ENCODE results near the gene PUS3.

Gene PUS3

DNA sequence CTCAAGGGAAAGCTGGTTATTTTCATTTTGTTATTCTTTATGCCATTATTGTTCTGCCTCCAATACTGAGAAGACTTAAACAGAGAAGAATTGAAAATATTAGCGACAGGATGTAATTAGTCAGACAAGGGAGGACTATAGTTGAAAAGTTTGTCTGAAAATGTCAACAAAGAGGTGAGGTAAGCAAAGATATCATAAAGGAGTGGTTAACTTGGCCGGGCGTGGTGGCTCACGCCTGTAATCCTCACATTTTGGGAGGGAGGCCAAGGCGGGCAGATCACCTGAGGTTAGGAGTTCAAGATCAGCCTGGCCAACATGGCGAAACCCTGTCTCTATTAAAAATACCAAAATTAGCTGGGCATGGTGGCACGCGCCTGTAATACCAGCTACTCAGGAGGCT lies 19.6 kb downstream of the PUS3 start:
- Histone ChIP-seq H3K4me3 (ENCODE audit: low read length) (no peak overlapping the region), H3K4me1 (ENCODE audit: control insufficient read depth, low read length) (peaks cover 10% of the 10 kb centered on the region), H3K9me2 (replicated peaks; ENCODE audit: control insufficient read depth, low read length) (no peaks in the 10 kb centered on the region), H3K36me3 (ENCODE audit: control insufficient read depth, low read length) (no peaks in the 10 kb centered on the region), H3K4me2 (ENCODE audit: low read length) (no peak overlapping the region), H3K9me3 (ENCODE audit: control insufficient read depth, insufficient read depth, low read length) (peaks cover 4% of the 10 kb centered on the region; the same call in 1 of the 2 replicates), H3K27ac (ENCODE audit: low read depth, low read length) (no peak overlapping the region), H4K20me1 (ENCODE audit: control insufficient read depth, insufficient read depth, low read depth, low read length) (no peaks in the 10 kb centered on the region), H3F3A (ENCODE audit: control insufficient read depth, insufficient read depth) (peaks cover 4% of the 10 kb centered on the region), H3K27me3 (ENCODE audit: control insufficient read depth, low read length) (peaks cover 31% of the 10 kb centered on the region), H3K79me2 (ENCODE audit: control insufficient read depth, low read length) (peaks cover 3% of the 10 kb centered on the region)
- TF ChIP-seq, protein P1, sequence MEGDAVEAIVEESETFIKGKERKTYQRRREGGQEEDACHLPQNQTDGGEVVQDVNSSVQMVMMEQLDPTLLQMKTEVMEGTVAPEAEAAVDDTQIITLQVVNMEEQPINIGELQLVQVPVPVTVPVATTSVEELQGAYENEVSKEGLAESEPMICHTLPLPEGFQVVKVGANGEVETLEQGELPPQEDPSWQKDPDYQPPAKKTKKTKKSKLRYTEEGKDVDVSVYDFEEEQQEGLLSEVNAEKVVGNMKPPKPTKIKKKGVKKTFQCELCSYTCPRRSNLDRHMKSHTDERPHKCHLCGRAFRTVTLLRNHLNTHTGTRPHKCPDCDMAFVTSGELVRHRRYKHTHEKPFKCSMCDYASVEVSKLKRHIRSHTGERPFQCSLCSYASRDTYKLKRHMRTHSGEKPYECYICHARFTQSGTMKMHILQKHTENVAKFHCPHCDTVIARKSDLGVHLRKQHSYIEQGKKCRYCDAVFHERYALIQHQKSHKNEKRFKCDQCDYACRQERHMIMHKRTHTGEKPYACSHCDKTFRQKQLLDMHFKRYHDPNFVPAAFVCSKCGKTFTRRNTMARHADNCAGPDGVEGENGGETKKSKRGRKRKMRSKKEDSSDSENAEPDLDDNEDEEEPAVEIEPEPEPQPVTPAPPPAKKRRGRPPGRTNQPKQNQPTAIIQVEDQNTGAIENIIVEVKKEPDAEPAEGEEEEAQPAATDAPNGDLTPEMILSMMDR (IDR thresholded peaks at IDR 0.05; ENCODE audit: low read depth, low read length, poor library complexity, severe bottlenecking) = no peak
- TF ChIP-seq EZH2phosphoT487 (IDR thresholded peaks at IDR 0.05; ENCODE audit: borderline replicate concordance, low read length) = no peak

DNA sequence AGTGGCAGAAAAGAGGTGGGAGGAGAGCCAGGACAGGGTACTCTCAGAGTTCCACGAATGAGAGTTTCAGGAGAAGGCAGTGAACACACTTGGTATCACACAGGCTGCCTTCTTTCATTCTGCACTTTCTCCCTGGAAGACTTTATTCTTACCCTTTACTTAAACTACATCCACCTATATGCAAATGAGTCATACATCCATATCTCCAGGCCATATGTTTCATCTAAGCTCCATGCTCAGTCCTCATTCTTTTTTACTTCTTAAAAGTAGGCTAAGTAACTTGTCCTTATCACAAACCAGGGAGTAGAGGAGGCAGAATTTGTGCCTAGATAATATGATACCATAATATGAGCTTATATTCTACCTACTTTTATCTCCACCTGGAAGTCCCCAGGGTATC lies 21.7 kb downstream of the PUS3 start:
- H3K9me2 ChIP-seq (replicated peaks; ENCODE audit: control insufficient read depth, low read length) = no peaks in the 10 kb centered on the region
- H3K4me3 ChIP-seq (ENCODE audit: low read length) = no peak overlapping the region
- no peaks in the 10 kb centered on the region for H3K9me3 ChIP-seq (ENCODE audit: control insufficient read depth, insufficient read depth, low read length)
- H3K79me2 ChIP-seq (ENCODE audit: control insufficient read depth, low read length) = no peaks in the 10 kb centered on the region
- no peaks in the 10 kb centered on the region for H3K36me3 ChIP-seq (ENCODE audit: control insufficient read depth, low read length)
- no peak overlapping the region for H3K27ac ChIP-seq (ENCODE audit: low read depth, low read length)
- H4K20me1 ChIP-seq (ENCODE audit: control insufficient read depth, insufficient read depth, low read depth, low read length) = no peaks in the 10 kb centered on the region
- H3F3A ChIP-seq (ENCODE audit: control insufficient read depth, insufficient read depth) = peaks cover 2% of the 10 kb centered on the region
- no peak overlapping the region for H3K4me2 ChIP-seq (ENCODE audit: low read length)
- H3K27me3 ChIP-seq (ENCODE audit: control insufficient read depth, low read length) = peaks cover 36% of the 10 kb centered on the region
- H3K4me1 ChIP-seq (ENCODE audit: control insufficient read depth, low read length) = no peaks in the 10 kb centered on the region
- TF ChIP-seq, protein P1 (IDR thresholded peaks at IDR 0.05; ENCODE audit: low read depth, low read length, poor library complexity, severe bottlenecking) = no peak
- TF ChIP-seq EZH2phosphoT487 (IDR thresholded peaks at IDR 0.05; ENCODE audit: borderline replicate concordance, low read length) = no peak

DNA sequence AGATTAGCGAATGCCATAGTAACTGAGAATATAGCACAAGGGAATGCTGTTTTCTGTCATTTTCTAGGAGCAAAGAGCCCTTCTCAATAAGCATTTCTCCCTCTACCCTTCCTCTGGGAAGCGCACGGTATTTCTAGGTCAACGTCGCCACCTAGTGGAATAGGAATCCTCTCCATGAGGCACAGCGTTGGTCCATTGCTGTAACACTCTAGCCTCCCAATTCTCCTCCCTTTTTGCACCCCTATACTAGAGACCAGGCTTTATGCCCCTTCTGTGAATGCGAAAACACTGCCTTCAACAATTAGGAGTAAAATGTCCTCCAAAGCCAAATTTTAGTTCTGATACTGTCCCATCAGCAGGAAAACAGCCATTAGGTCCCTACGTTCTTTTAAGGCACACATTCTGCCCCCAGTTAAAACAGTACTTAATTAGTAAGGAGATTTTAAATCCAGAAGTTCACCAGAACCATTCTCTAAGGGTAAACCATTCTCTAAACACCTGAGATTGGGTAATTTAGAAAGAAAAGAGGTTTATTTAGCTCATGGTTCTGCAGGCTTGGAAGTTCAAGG lies 28.4 kb downstream of the PUS3 start:
- H3K4me2 ChIP-seq (ENCODE audit: low read length) = no peak overlapping the region
- H3K4me3 ChIP-seq (ENCODE audit: low read length) = no peak overlapping the region
- H3K36me3 ChIP-seq (ENCODE audit: control insufficient read depth, low read length) = no peaks in the 10 kb centered on the region

More for the DNA sequence above, 28.4 kb downstream of the PUS3 start:
- Histone ChIP-seq H4K20me1 (ENCODE audit: control insufficient read depth, insufficient read depth, low read depth, low read length) (no peaks in the 10 kb centered on the region), H3K9me3 (ENCODE audit: control insufficient read depth, insufficient read depth, low read length) (no peaks in the 10 kb centered on the region), H3K4me1 (ENCODE audit: control insufficient read depth, low read length) (peaks cover 7% of the 10 kb centered on the region), H3K27me3 (ENCODE audit: control insufficient read depth, low read length) (peaks cover 18% of the 10 kb centered on the region), H3K9me2 (replicated peaks; ENCODE audit: control insufficient read depth, low read length) (no peaks in the 10 kb centered on the region), H3K79me2 (ENCODE audit: control insufficient read depth, low read length) (no peaks in the 10 kb centered on the region), H3K27ac (ENCODE audit: low read depth, low read length) (no peak overlapping the region), H3F3A (ENCODE audit: control insufficient read depth, insufficient read depth) (no peaks in the 10 kb centered on the region)
- no peak for TF ChIP-seq EZH2phosphoT487 (IDR thresholded peaks at IDR 0.05; ENCODE audit: borderline replicate concordance, low read length)
- TF ChIP-seq, protein P1 (IDR thresholded peaks at IDR 0.05; ENCODE audit: low read depth, low read length, poor library complexity, severe bottlenecking) = peak; percentile 79
